GM21367 (cell line): ENCODE data around the gene MET.
"Not testable (repeated sequence)": the region's sequence is repeated elsewhere in the genome, so short reads cannot be mapped to it uniquely, and the experiment has no call there.

Source experiments
- ATAC-seq: cut with Tn5 transposase; IDR thresholded peaks from one replicate; pipeline ENCODE4 v1.9.1; 2021; ENCODE audit not compliant: unreplicated experiment

MET gene

GRCh38 chr7:116746388-116746787 lies 74.4 kb downstream of the MET start:
- not testable (repeated sequence) for ATAC-seq

- ATAC-seq: not testable (repeated sequence)
These were observed 79.1 kb downstream of the MET start for GRCh38 chr7:116751070-116751469.

GRCh38 chr7:116752305-116753074 lies 80.5 kb downstream of the MET start:
- ATAC-seq: no peak

- ATAC-seq: no peak
These were observed 81.1 kb downstream of the MET start for GRCh38 chr7:116753130-116753529.

GRCh38 chr7:116754186-116754585 lies 82.2 kb downstream of the MET start:
- no peak for ATAC-seq

GRCh38 chr7:116757283-116757682 lies 85.3 kb downstream of the MET start:
- ATAC-seq: no peak

- ATAC-seq: not testable (repeated sequence)
These were observed 87.6 kb downstream of the MET start for GRCh38 chr7:116759642-116760041.

GRCh38 chr7:116762971-116763370 lies 91.0 kb downstream of the MET start:
- no peak for ATAC-seq

- no peak for ATAC-seq
These were observed 91.7 kb downstream of the MET start for GRCh38 chr7:116763647-116764046.

- no peak for ATAC-seq
These were observed 94.9 kb downstream of the MET start for GRCh38 chr7:116766881-116767280.

GRCh38 chr7:116769546-116769945 lies 97.5 kb downstream of the MET start:
- ATAC-seq: no peak

GRCh38 chr7:116770941-116771340 lies 98.9 kb downstream of the MET start:
- ATAC-seq: no peak

GRCh38 chr7:116771640-116772039 lies 99.6 kb downstream of the MET start:
- ATAC-seq: no peak

GRCh38 chr7:116772423-116772863 lies 100.4 kb downstream of the MET start:
- no peak for ATAC-seq

GRCh38 chr7:116772926-116773749 lies 101.1 kb downstream of the MET start:
- ATAC-seq: no peak

- no peak for ATAC-seq
These were observed 104.0 kb downstream of the MET start for GRCh38 chr7:116776046-116776445.

- ATAC-seq: no peak
These were observed 104.8 kb downstream of the MET start for GRCh38 chr7:116776610-116777289.

GRCh38 chr7:116777651-116778281 lies 105.8 kb downstream of the MET start:
- no peak for ATAC-seq

GRCh38 chr7:116779216-116779615 lies 107.2 kb downstream of the MET start:
- ATAC-seq: no peak

GRCh38 chr7:116779931-116780330 lies 107.9 kb downstream of the MET start:
- ATAC-seq: no peak

GRCh38 chr7:116780521-116780920 lies 108.5 kb downstream of the MET start:
- ATAC-seq: no peak
